GM21619 (cell line): ENCODE measurements around the gene IL1RAP.

Experiments
- ATAC-seq: cut with Tn5 transposase; IDR thresholded peaks from one replicate; pipeline ENCODE4 v1.9.1; 2021; ENCODE audit not compliant: unreplicated experiment

Gene IL1RAP

GRCh38 chr3:190568036-190568435 lies 54.2 kb downstream of the IL1RAP start:
- ATAC-seq: no peak

GRCh38 chr3:190574473-190574872 lies 60.6 kb downstream of the IL1RAP start:
- ATAC-seq: no peak

- no peak for ATAC-seq
Observed at GRCh38 chr3:190575437-190576185, 61.7 kb downstream of the IL1RAP start.

- ATAC-seq: no peak
Observed at GRCh38 chr3:190577225-190577624, 63.3 kb downstream of the IL1RAP start.

- no peak for ATAC-seq
Observed at GRCh38 chr3:190579514-190580137, 65.7 kb downstream of the IL1RAP start.

- ATAC-seq: no peak
Observed at GRCh38 chr3:190580417-190580816, 66.5 kb downstream of the IL1RAP start.

GRCh38 chr3:190581041-190581541 lies 67.2 kb downstream of the IL1RAP start:
- ATAC-seq: no peak

- ATAC-seq: no peak
Observed at GRCh38 chr3:190582667-190583066, 68.8 kb downstream of the IL1RAP start.

GRCh38 chr3:190585805-190586630 lies 72.1 kb downstream of the IL1RAP start:
- peak; percentile 7 for ATAC-seq

GRCh38 chr3:190586631-190587011 lies 72.7 kb downstream of the IL1RAP start:
- ATAC-seq: peak; percentile 82

GRCh38 chr3:190588570-190588969 lies 74.7 kb downstream of the IL1RAP start:
- ATAC-seq: no peak

- ATAC-seq: no peak
Observed at GRCh38 chr3:190589326-190589725, 75.4 kb downstream of the IL1RAP start.

- ATAC-seq: no peak
Observed at GRCh38 chr3:190591080-190591479, 77.2 kb downstream of the IL1RAP start.

- ATAC-seq: no peak
Observed at GRCh38 chr3:190593075-190593474, 79.2 kb downstream of the IL1RAP start.

GRCh38 chr3:190594171-190594570 lies 80.3 kb downstream of the IL1RAP start:
- ATAC-seq: no peak

GRCh38 chr3:190595179-190595795 lies 81.4 kb downstream of the IL1RAP start:
- no peak for ATAC-seq

GRCh38 chr3:190595807-190596206 lies 81.9 kb downstream of the IL1RAP start:
- ATAC-seq: no peak

- ATAC-seq: no peak
Observed at GRCh38 chr3:190596349-190597285, 82.7 kb downstream of the IL1RAP start.

- ATAC-seq: no peak
Observed at GRCh38 chr3:190597291-190597690, 83.4 kb downstream of the IL1RAP start.

GRCh38 chr3:190601622-190602021 lies 87.7 kb downstream of the IL1RAP start:
- no peak for ATAC-seq
